Measurements from ENCODE around the gene STK25. TPM values are rescaled to one million over a fixed set of nuclear protein-coding genes. Genes with fewer than 3 reads are reported as not detected.

The STK25 gene
- total and polyA plus RNA-seq, 10 of the 15 experiments (the other 5 are each of a cell fraction or from before 2014, with no cell fraction given) = 6.0 to 154 (median 89.3) TPM

DNA sequence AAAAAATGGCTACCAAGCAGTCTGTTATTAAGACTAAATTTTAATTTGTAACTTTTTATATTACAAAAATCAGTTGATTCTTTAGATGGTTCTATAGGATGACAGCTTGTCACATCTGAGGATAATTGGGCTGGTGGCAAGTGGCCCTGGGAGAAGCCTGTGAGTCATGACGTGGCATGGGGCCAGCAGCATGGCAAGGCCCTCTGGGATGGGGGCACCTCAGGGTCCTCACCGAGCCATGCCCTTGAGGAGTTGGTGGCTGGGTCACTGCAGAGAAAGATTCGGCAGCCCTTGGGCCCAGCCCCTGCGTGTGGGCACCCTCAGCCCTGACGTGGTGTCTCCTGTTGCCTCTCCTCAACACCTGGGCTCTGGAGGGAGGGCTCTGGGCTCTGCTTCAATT lies 49.7 kb downstream of the STK25 start:
- no peaks in the 10 kb centered on the region for H3K36me3 ChIP-seq (ENCODE audit: control insufficient read depth in 2 of 2, insufficient read depth in 2 of 2, low read length in 1 of 2)
- no TSS peak for BruUV-seq (replicated peaks)
- intact Hi-C loops (cut with micrococcal nuclease; ENCODE audit: unreplicated experiment) = no loop called here
- WGBS (ENCODE audit: insufficient coverage, insufficient replicate concordance, low lambda C conversion rate, missing lambda C conversion rate) = 64% methylated on average over 5 of the region's 5 CpGs
- no peak for TF ChIP-seq NRF1 (conservative IDR thresholded peaks at IDR 0.05; ENCODE audit: low read depth, low read length)
- TF ChIP-seq YY1 (IDR thresholded peaks at IDR 0.05; ENCODE audit: low read depth, low read length) = no peak
- TF ChIP-seq KAT2A (conservative IDR thresholded peaks at IDR 0.05; ENCODE audit: control insufficient read depth, low read depth, low read length) = no peak
- TF ChIP-seq STAT3 (IDR thresholded peaks at IDR 0.05; ENCODE audit: low read depth, low read length) = no peak
- no peak for TF ChIP-seq ZSCAN29 (IDR thresholded peaks at IDR 0.05)
- TF ChIP-seq SIX5 (IDR thresholded peaks at IDR 0.05; ENCODE audit: low read depth, low read length, severe bottlenecking) = no peak
- TF ChIP-seq CHD4 (IDR thresholded peaks at IDR 0.05) = no peak
- TF ChIP-seq RELA (IDR thresholded peaks at IDR 0.05; ENCODE audit: borderline replicate concordance, partially characterized antibody) = no peak
- no peak for TF ChIP-seq ZNF384 (IDR thresholded peaks at IDR 0.05; ENCODE audit: borderline replicate concordance, low read depth, low read length)
- TF ChIP-seq SUZ12 (IDR thresholded peaks at IDR 0.05; ENCODE audit: unreplicated experiment) = no peak
- TF ChIP-seq MXI1 (IDR thresholded peaks at IDR 0.05; ENCODE audit: low read depth, low read length) = no peak
- no peak for TF ChIP-seq ZNF217 (IDR thresholded peaks at IDR 0.05)
- no peak for TF ChIP-seq MEF2B (IDR thresholded peaks at IDR 0.05; ENCODE audit: partially characterized antibody, poor library complexity, severe bottlenecking)
- DNase-seq (ENCODE audit: low read depth, low spot score) = no peak
- H3K27ac ChIP-seq (ENCODE audit: control insufficient read depth, insufficient read depth) = no peak overlapping the region
- RAD21 ChIA-PET (ENCODE audit: unreplicated experiment) = no interaction called here
- ATAC-seq = no peak
- no peak overlapping the region for H3K4me2 ChIP-seq (ENCODE audit: control insufficient read depth, insufficient read depth)
- H4K20me1 ChIP-seq (ENCODE audit: control insufficient read depth, insufficient read depth) = no peaks in the 10 kb centered on the region
- in situ Hi-C loops (cut with MboI) = no loop called here
- POLR2A ChIA-PET = no interaction called here
- no peak overlapping the region for H3K9ac ChIP-seq (ENCODE audit: control insufficient read depth, insufficient read depth, low read length)
- H3K27me3 ChIP-seq (replicated peaks in 1 of 2; ENCODE audit: control insufficient read depth in 2 of 2, insufficient read depth in 2 of 2, low read length in 1 of 2) = no peaks in the 10 kb centered on the region
- SMC1A ChIA-PET (ENCODE audit: uncharacterized antibody, unreplicated experiment) = no interaction called here
- H3K4me3 ChIP-seq = no peak overlapping the region
- H2AFZ ChIP-seq (ENCODE audit: control insufficient read depth, low read depth, low read length) = no peak overlapping the region
- H3K4me1 ChIP-seq (ENCODE audit: control insufficient read depth, insufficient read depth, low read length) = no peaks in the 10 kb centered on the region
- H3K79me2 ChIP-seq (ENCODE audit: control insufficient read depth, insufficient read depth, low read length) = no peaks in the 10 kb centered on the region
- no peak for FAIRE-seq
- no peaks in the 10 kb centered on the region for H3K9me3 ChIP-seq (replicated peaks; ENCODE audit: control insufficient read depth, insufficient read depth, low read length)
- CTCF ChIA-PET = no interaction called here
